Esophagus squamous epithelium (tissue), 5 donors: ENCODE measurements around the gene ZNF219. TPM values are rescaled to one million over a fixed set of nuclear protein-coding genes. Genes with fewer than 3 reads are reported as not detected.

ENCODE experiments used
- DNase-seq: peaks from one replicate; lab custom pipeline; 2025; lab: John Stamatoyannopoulos, UW
- H3K27ac ChIP-seq, 4 donors: fragments of 200-600 bp; sonication (generic); one replicate each; pipeline ENCODE4 v1.5.1; 2016 to 2019; ENCODE audit warnings: mild to moderate bottlenecking in 1 of 4
- H3K27me3 ChIP-seq, 4 donors: fragments of 200-600 bp; sonication (generic); 1 replicate in 3 of 4; 2 replicates in 1 of 4; pipeline versions ENCODE4 v1.5.1 to v1.6.0; 2017 to 2021; ENCODE audit warnings: antibody characterized with exemption in 1 of 4
- H3K36me3 ChIP-seq, 3 donors: fragments of 200-600 bp; sonication (generic); one replicate each; pipeline ENCODE4 v1.5.1; 2016 to 2019
- H3K4me1 ChIP-seq, 3 donors: fragments of 200-600 bp; sonication (generic); one replicate each; pipeline ENCODE4 v1.5.1; 2017 to 2019
- H3K4me3 ChIP-seq, 4 donors: fragments of 200-600 bp; sonication (generic); 1 replicate in 3 of 4; 2 replicates in 1 of 4; pipeline ENCODE4 v1.5.1; 2016 to 2019; ENCODE audit warnings: mild to moderate bottlenecking in 2 of 4, moderate library complexity in 1 of 4
- H3K9me3 ChIP-seq, 3 donors: fragments of 200-600 bp; sonication (generic); one replicate each; pipeline ENCODE4 v1.5.1; 2016 to 2019
- POLR2A ChIP-seq, 4 donors: fragments of 450-650 bp; IDR thresholded peaks; one replicate each; pipeline ENCODE4 v1.6.1; 2017; ENCODE audit warnings: antibody characterized with exemption in 4 of 4, mild to moderate bottlenecking in 4 of 4, moderate library complexity in 3 of 4
- WGBS, 2 donors: methylation state at CpG; one replicate each; pipeline ENCODE4 v1.1.5; 2018; 5-methylcytosine and 5-hydroxymethylcytosine counted together
- intact Hi-C: fragments of 100-400 bp; cut with DNase I; formaldehyde crosslinking; loops from one replicate; pipeline ENCODE4 v1.15.0; 2022
- total RNA-seq, 4 donors: library from RNA; depleted of rRNA; stranded (reverse); fragments of >200 nt; gene quantifications; one replicate each; pipeline ENCODE4 v1.1.0, GENCODE V29; 2016
- TF ChIP-seq, protein P1 (sequence below), 6 experiments: fragments of 450-650 bp in 4 of 6; fragments of 200-600 bp in 2 of 6; sonication (generic) in 2 of 6; IDR thresholded peaks; one replicate each; pipeline ENCODE4 v1.5.1; 2016 to 2019; ENCODE audit warnings: antibody characterized with exemption in 6 of 6, mild to moderate bottlenecking in 4 of 6, moderate library complexity in 4 of 6
- donor health status: DM: yes; HTN: yes; CAD: no.

ZNF219 gene
- total RNA-seq, 4 donors from 2014 or later: 47.1 to 68.3 (median 61.3) TPM

GRCh38 chr14:21072031-21072473 lies 26.4 kb downstream of the ZNF219 start:
- TF ChIP-seq, protein P1, sequence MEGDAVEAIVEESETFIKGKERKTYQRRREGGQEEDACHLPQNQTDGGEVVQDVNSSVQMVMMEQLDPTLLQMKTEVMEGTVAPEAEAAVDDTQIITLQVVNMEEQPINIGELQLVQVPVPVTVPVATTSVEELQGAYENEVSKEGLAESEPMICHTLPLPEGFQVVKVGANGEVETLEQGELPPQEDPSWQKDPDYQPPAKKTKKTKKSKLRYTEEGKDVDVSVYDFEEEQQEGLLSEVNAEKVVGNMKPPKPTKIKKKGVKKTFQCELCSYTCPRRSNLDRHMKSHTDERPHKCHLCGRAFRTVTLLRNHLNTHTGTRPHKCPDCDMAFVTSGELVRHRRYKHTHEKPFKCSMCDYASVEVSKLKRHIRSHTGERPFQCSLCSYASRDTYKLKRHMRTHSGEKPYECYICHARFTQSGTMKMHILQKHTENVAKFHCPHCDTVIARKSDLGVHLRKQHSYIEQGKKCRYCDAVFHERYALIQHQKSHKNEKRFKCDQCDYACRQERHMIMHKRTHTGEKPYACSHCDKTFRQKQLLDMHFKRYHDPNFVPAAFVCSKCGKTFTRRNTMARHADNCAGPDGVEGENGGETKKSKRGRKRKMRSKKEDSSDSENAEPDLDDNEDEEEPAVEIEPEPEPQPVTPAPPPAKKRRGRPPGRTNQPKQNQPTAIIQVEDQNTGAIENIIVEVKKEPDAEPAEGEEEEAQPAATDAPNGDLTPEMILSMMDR (IDR thresholded peaks at IDR 0.05): no peak
- no peak for TF ChIP-seq POLR2A (IDR thresholded peaks at IDR 0.05)
- Histone ChIP-seq H3K9me3 (no peaks in the 10 kb centered on the region), H3K36me3 (peaks cover 0 to 36% (median 7%) of the 10 kb centered on the region in 3 donors), H3K4me3 (peak overlapping the region in 3 of 4 donors; percentile 60 to 85 (median 71)), H3K27ac (peak overlapping the region; percentile 45 to 91 (median 86)), H3K4me1 (peaks cover 23 to 49% (median 29%) of the 10 kb centered on the region in 3 donors), H3K27me3 (peaks cover 0 to 33% (median 0%) of the 10 kb centered on the region in 4 donors)
- 42 to 45% methylated on average over 4 of the region's 4 CpGs for WGBS, 2 donors
- DNase-seq: no peak
- intact Hi-C loops: no loop called here

- H3K4me1 ChIP-seq: peaks cover 23 to 49% (median 29%) of the 10 kb centered on the region in 3 donors
- 0% methylated on average over 4 of the region's 37 CpGs for WGBS, 2 donors
- TF ChIP-seq POLR2A (IDR thresholded peaks at IDR 0.05): peak in 1 of 4 donors; percentile 19
- TF ChIP-seq, protein P1 (IDR thresholded peaks at IDR 0.05): no peak
Observed at GRCh38 chr14:21071225-21072030, 27.0 kb downstream of the ZNF219 start.

GRCh38 chr14:21070610-21071224 lies 27.7 kb downstream of the ZNF219 start:
- H3K27me3 ChIP-seq: peaks cover 0 to 33% (median 0%) of the 10 kb centered on the region in 4 donors
- H3K4me3 ChIP-seq: peak overlapping the region; percentile 45 to 85 (median 66)
- H3K27ac ChIP-seq: peak overlapping the region; percentile 75 to 91 (median 86)
- peaks cover 23 to 49% (median 29%) of the 10 kb centered on the region in 3 donors for H3K4me1 ChIP-seq
- WGBS, 2 donors: 0% methylated on average over 3 to 6 of the region's 23 CpGs
- no peaks in the 10 kb centered on the region for H3K9me3 ChIP-seq
- DNase-seq: no peak
- TF ChIP-seq POLR2A (IDR thresholded peaks at IDR 0.05): no peak
- TF ChIP-seq, protein P1 (IDR thresholded peaks at IDR 0.05): no peak
- intact Hi-C loops: no loop called here
- peaks cover 0 to 22% (median 0%) of the 10 kb centered on the region in 3 donors for H3K36me3 ChIP-seq

More at GRCh38 chr14:21071225-21072030, 27.0 kb downstream of the ZNF219 start:
- intact Hi-C loops: no loop called here
- H3K9me3 ChIP-seq: no peaks in the 10 kb centered on the region
- H3K4me3 ChIP-seq: peak overlapping the region; percentile 45 to 85 (median 66)
- no peak for DNase-seq
- peaks cover 0 to 33% (median 0%) of the 10 kb centered on the region in 4 donors for H3K27me3 ChIP-seq
- H3K36me3 ChIP-seq: peaks cover 0 to 29% (median 3%) of the 10 kb centered on the region in 3 donors
- H3K27ac ChIP-seq: peak overlapping the region; percentile 75 to 91 (median 86)

DNA sequence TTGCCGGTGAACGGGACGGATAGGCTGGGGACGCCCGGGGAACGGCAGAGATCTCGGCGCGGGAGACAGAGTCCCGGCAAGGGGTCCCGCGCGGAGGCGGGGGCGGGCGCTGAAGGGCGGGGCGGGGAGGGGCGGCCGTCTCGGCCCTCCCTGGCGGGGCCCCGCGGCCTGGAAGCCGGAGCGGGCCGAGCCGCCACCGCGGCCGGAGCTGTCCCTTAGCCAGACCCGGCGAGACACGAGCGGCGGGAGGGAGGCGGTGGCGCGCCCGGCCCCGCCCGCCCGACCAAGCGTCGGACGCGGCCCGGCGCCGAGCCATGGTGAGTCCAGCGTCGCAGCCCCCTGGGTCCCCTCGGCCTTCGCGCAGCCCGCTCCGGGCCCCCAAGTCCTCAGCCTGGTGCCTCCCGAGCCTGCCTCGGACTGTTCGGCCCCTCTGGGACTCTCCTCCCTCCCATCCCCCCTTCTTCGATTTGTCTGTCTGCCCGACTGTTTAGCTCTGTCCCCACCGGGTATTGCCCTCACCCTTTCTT lies 28.3 kb downstream of the ZNF219 start, which contains the start of gene ARHGEF40:
Gene ARHGEF40 (plus strand): TSS at position 222 of the 527 bp plus-strand sequence. CDS start 93 bp downstream, at position 315.
- Histone ChIP-seq H3K27me3 (peaks cover 0 to 33% (median 0%) of the 10 kb centered on the region in 4 donors), H3K9me3 (no peaks in the 10 kb centered on the region), H3K27ac (peak within 1 kb of the TSS; percentile 75 to 91 (median 86)), H3K36me3 (peaks cover 0 to 17% (median 0%) of the 10 kb centered on the region in 3 donors), H3K4me1 (peaks cover 23 to 49% (median 29%) of the 10 kb centered on the region in 3 donors), H3K4me3 (peak within 1 kb of the TSS; percentile 45 to 85 (median 66))
- no peak for DNase-seq
- intact Hi-C loops: no loop called here
- TF ChIP-seq POLR2A (IDR thresholded peaks at IDR 0.05): peak in 1 of 4 donors; percentile 19
- TF ChIP-seq, protein P1 (IDR thresholded peaks at IDR 0.05): no peak
- 1% methylated on average over 13 to 30 of the region's 63 CpGs for WGBS, 2 donors
